ENCODE results near the gene HOXC11. TPM values are rescaled to one million over a fixed set of nuclear protein-coding genes. Genes with fewer than 3 reads are reported as not detected.

HOXC11 gene
- total RNA-seq, 2 donors from 2014 or later: not detected

DNA sequence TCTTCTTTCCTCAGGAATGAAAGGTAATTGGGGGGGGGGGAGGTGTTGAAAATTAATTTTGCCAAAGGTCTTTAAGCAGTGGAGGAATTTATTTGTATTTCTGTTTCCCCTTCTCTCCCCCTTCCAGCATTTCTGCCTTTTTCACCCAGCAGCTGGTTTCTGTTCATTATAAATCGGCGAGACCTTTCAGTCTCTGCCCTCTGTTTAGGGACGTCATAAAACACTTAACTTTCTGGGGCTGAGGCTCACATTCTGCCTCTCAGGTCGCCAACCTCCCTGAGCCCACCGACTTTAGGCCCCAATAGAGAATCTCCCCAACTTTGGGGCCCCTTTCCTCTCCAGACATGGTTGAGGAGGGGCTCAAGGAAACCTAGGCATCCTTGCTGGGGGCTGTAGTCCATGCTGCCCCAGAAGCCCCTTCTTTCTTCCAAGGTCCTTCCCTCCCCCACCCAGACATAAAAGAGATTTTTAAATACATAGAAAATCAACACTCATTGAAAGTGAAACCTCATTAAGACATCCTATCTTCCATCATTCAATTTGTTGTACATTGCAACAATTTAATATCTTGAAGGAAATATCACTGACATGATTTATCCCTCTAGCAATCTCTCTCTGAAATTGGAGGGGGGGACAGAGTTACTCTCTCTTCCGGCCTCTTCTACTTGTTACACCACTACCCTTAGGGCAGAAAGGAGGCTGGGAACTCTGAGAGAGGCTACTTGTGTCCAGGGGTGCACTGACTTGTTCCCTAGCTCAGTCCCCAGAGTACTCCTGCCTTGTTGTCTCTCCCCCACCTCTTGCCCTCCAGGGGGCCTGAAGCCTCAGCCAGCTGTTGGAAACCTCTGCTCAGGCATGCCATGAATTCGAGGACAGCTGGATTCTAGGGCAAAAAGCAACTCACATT, 52.8 kb downstream of the HOXC11 start:
- Histone ChIP-seq H3K4me1 (peaks cover 0 to 11% of the 10 kb centered on the region in 2 donors), H3K27ac (no peak overlapping the region), H3K9me3 (no peaks in the 10 kb centered on the region), H3K4me3 (no peak overlapping the region), H3K36me3 (no peaks in the 10 kb centered on the region), H3K27me3 (peaks cover 33 to 52% of the 10 kb centered on the region in 2 donors)
- TF ChIP-seq, protein P1, sequence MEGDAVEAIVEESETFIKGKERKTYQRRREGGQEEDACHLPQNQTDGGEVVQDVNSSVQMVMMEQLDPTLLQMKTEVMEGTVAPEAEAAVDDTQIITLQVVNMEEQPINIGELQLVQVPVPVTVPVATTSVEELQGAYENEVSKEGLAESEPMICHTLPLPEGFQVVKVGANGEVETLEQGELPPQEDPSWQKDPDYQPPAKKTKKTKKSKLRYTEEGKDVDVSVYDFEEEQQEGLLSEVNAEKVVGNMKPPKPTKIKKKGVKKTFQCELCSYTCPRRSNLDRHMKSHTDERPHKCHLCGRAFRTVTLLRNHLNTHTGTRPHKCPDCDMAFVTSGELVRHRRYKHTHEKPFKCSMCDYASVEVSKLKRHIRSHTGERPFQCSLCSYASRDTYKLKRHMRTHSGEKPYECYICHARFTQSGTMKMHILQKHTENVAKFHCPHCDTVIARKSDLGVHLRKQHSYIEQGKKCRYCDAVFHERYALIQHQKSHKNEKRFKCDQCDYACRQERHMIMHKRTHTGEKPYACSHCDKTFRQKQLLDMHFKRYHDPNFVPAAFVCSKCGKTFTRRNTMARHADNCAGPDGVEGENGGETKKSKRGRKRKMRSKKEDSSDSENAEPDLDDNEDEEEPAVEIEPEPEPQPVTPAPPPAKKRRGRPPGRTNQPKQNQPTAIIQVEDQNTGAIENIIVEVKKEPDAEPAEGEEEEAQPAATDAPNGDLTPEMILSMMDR (IDR thresholded peaks at IDR 0.05): no peak
- no peak for DNase-seq (ENCODE audit: low spot score)

- peaks cover 42 to 63% of the 10 kb centered on the region in 2 donors for H3K27me3 ChIP-seq
- H3K27ac ChIP-seq: no peak overlapping the region
Observed at GRCh38 chr12:54026640-54027441, 53.9 kb downstream of the HOXC11 start.

More at GRCh38 chr12:54026640-54027441, 53.9 kb downstream of the HOXC11 start:
- H3K36me3 ChIP-seq: no peaks in the 10 kb centered on the region
- no peak overlapping the region for H3K4me3 ChIP-seq
- TF ChIP-seq, protein P1 (IDR thresholded peaks at IDR 0.05): no peak
- no peaks in the 10 kb centered on the region for H3K9me3 ChIP-seq
- no peak for DNase-seq (ENCODE audit: low spot score)
- H3K4me1 ChIP-seq: peaks cover 0 to 18% of the 10 kb centered on the region in 2 donors

MicroRNA genes within 50 kb of the gene (microRNA counts, 767-probe panel; counts per million panel counts)
- 0 to 1,689 counts per million in 2 donors for microRNA hsa-miR-196a-5p

Small RNA genes within 50 kb of the gene (microRNA-seq; reads per million reads assigned to microRNA genes)
- 1.4 to 2.8 reads per million in 2 donors for gene MIR196A2 (ENCODE audit: borderline number of aligned reads in 2 of 2, borderline replicate concordance in 1 of 2)

Other genes starting within 250 kb of the HOXC11 start
- gene CALCOCO1, start 245.7 kb upstream of the HOXC11 start, total RNA-seq: 100 to 1,000 TPM; 182 to 232 TPM
- 1 to 10 TPM in 1 of 2 donors, not detected in 1; 3.7 TPM for gene CISTR, start 221.1 kb upstream of the HOXC11 start, total RNA-seq
- gene HOXC13, start 34.3 kb upstream of the HOXC11 start, total RNA-seq: not detected
- gene HOXC12, start 18.2 kb upstream of the HOXC11 start, total RNA-seq: not detected
- gene HOTAIR, start 1.8 kb downstream of the HOXC11 start, total RNA-seq: not detected
- not detected for gene HOXC10, start 12.0 kb downstream of the HOXC11 start, total RNA-seq
- gene HOXC9, start 27.0 kb downstream of the HOXC11 start, total RNA-seq: not detected
- gene HOXC8, start 35.9 kb downstream of the HOXC11 start, total RNA-seq: not detected
- gene HOXC6, start 55.3 kb downstream of the HOXC11 start, total RNA-seq: not detected
- gene HOXC5, start 59.9 kb downstream of the HOXC11 start, total RNA-seq: under 1 TPM in 1 of 2 donors, not detected in 1; 0.33 TPM
- under 1 TPM in 1 of 2 donors, not detected in 1; 0.20 TPM for gene HOXC4, start 80.7 kb downstream of the HOXC11 start, total RNA-seq
- 10 to 100 TPM; 14.5 to 29.4 TPM for gene SMUG1, start 215.9 kb downstream of the HOXC11 start, total RNA-seq

Measured in right atrium auricular region (tissue), 2 donors.